ENCODE results near the gene FAM209A. TPM values are rescaled to one million over a fixed set of nuclear protein-coding genes. Genes with fewer than 3 reads are reported as not detected.

The FAM209A gene
- polyA plus RNA-seq, 1 donor (not counting 4 experiments of a cell fraction or from before 2014, with no cell fraction given), result 0.35 TPM

GRCh38 chr20:56487216-56487615, 37.3 kb upstream of the FAM209A start:
- DNase-seq (ENCODE audit: low read depth, low spot score) (no peak), FAIRE-seq (no peak)
- no peak overlapping the region for H3K4me2 ChIP-seq (ENCODE audit: control insufficient read depth, extremely low read depth, insufficient read depth, low read depth, low read length)
- dilution Hi-C loops (cut with MboI; ENCODE audit: extremely low pct_ligation_motif_present, low sequenced_read_pairs), result no loop called here
- peaks cover 17 to 18% of the 10 kb centered on the region in 2 experiments for H3K36me3 ChIP-seq (ENCODE audit: control insufficient read depth in 2 of 2, extremely low read depth in 1 of 2, insufficient read depth in 2 of 2, low read length in 2 of 2)
- no peak overlapping the region for H2AFZ ChIP-seq (ENCODE audit: control insufficient read depth, low read length)
- no peak overlapping the region for H3K4me3 ChIP-seq (ENCODE audit: control insufficient read depth in 2 of 3, extremely low read depth in 1 of 3, insufficient read depth in 2 of 3, low read depth in 1 of 3, low read length in 3 of 3)
- H3K79me2 ChIP-seq (ENCODE audit: control insufficient read depth, insufficient read depth, low read length), result peaks cover 3% of the 10 kb centered on the region
- no peaks in the 10 kb centered on the region for H3K9me1 ChIP-seq (ENCODE audit: control insufficient read depth, extremely low read depth, insufficient read depth, low read length)
- H3K27me3 ChIP-seq (ENCODE audit: control insufficient read depth, extremely low read depth, insufficient read depth, low read length), result no peaks in the 10 kb centered on the region
- peaks cover 2% of the 10 kb centered on the region for H4K20me1 ChIP-seq (ENCODE audit: control insufficient read depth, extremely low read depth, insufficient read depth, low read length)
- H3K9me3 ChIP-seq (ENCODE audit: control insufficient read depth, low read depth, low read length), result no peaks in the 10 kb centered on the region
- H3K27ac ChIP-seq (ENCODE audit: control insufficient read depth, insufficient read depth, low read length), result no peak overlapping the region
- H3K9ac ChIP-seq (ENCODE audit: control insufficient read depth, extremely low read depth, insufficient read depth, low read length), result no peak overlapping the region
- TF ChIP-seq EZH2 (IDR thresholded peaks at IDR 0.05; ENCODE audit: low read length), result no peak
- TF ChIP-seq CTCF (optimal IDR thresholded peaks at IDR 0.05 in 1 of 3, IDR thresholded peaks at IDR 0.05 in 1 of 3, conservative IDR thresholded peaks at IDR 0.05 in 1 of 3; ENCODE audit: extremely low read depth in 1 of 3, insufficient read depth in 2 of 3, low read length in 3 of 3), result no peak
- no peaks in the 10 kb centered on the region for H3K4me1 ChIP-seq (ENCODE audit: control insufficient read depth, extremely low read depth, insufficient read depth, low read length)

- Histone ChIP-seq H3K9me1 (ENCODE audit: control insufficient read depth, extremely low read depth, insufficient read depth, low read length) (peaks cover 2% of the 10 kb centered on the region), H3K4me3 (ENCODE audit: control insufficient read depth in 2 of 3, extremely low read depth in 1 of 3, insufficient read depth in 2 of 3, low read depth in 1 of 3, low read length in 3 of 3) (no peak overlapping the region), H3K27me3 (ENCODE audit: control insufficient read depth, extremely low read depth, insufficient read depth, low read length) (no peaks in the 10 kb centered on the region), H2AFZ (ENCODE audit: control insufficient read depth, low read length) (no peak overlapping the region), H3K4me2 (ENCODE audit: control insufficient read depth, extremely low read depth, insufficient read depth, low read depth, low read length) (no peak overlapping the region), H3K36me3 (ENCODE audit: control insufficient read depth in 2 of 2, extremely low read depth in 1 of 2, insufficient read depth in 2 of 2, low read length in 2 of 2) (peaks cover 17 to 18% of the 10 kb centered on the region in 2 experiments), H4K20me1 (ENCODE audit: control insufficient read depth, extremely low read depth, insufficient read depth, low read length) (peaks cover 2% of the 10 kb centered on the region), H3K27ac (ENCODE audit: control insufficient read depth, insufficient read depth, low read length) (no peak overlapping the region), H3K4me1 (ENCODE audit: control insufficient read depth, extremely low read depth, insufficient read depth, low read length) (no peaks in the 10 kb centered on the region), H3K9ac (ENCODE audit: control insufficient read depth, extremely low read depth, insufficient read depth, low read length) (no peak overlapping the region), H3K9me3 (ENCODE audit: control insufficient read depth, low read depth, low read length) (no peaks in the 10 kb centered on the region), H3K79me2 (ENCODE audit: control insufficient read depth, insufficient read depth, low read length) (peaks cover 3% of the 10 kb centered on the region)
- dilution Hi-C loops (cut with MboI; ENCODE audit: extremely low pct_ligation_motif_present, low sequenced_read_pairs), result no loop called here
- TF ChIP-seq EZH2 (IDR thresholded peaks at IDR 0.05; ENCODE audit: low read length) (no peak), CTCF (optimal IDR thresholded peaks at IDR 0.05 in 1 of 3, IDR thresholded peaks at IDR 0.05 in 1 of 3, conservative IDR thresholded peaks at IDR 0.05 in 1 of 3; ENCODE audit: extremely low read depth in 1 of 3, insufficient read depth in 2 of 3, low read length in 3 of 3) (no peak)
- DNase-seq (ENCODE audit: low read depth, low spot score), result no peak
- FAIRE-seq, result no peak
These were observed 36.0 kb upstream of the FAM209A start for GRCh38 chr20:56488566-56488965.

All from keratinocyte (primary cell).